Gastrocnemius medialis (tissue), 4 donors: ENCODE measurements around the gene TSR3.

Experiments
- POLR2A ChIP-seq, 2 donors: fragments of 450-650 bp; IDR thresholded peaks; one replicate each; pipeline ENCODE4 v1.6.1; 2017; ENCODE audit warnings: antibody characterized with exemption in 2 of 2, mild to moderate bottlenecking in 2 of 2, moderate library complexity in 2 of 2
- TF ChIP-seq, protein P1 (sequence below), 5 experiments: fragments of 450-650 bp in 3 of 5; fragments of 200-600 bp in 2 of 5; sonication (generic) in 2 of 5; IDR thresholded peaks in 4 of 5; conservative IDR thresholded peaks in 1 of 5; 1 replicate in 4 of 5; 2 replicates in 1 of 5; pipeline ENCODE4 v1.5.1; 2016 to 2019; ENCODE audit warnings: antibody characterized with exemption in 5 of 5, mild to moderate bottlenecking in 3 of 5, moderate library complexity in 3 of 5

DNA sequence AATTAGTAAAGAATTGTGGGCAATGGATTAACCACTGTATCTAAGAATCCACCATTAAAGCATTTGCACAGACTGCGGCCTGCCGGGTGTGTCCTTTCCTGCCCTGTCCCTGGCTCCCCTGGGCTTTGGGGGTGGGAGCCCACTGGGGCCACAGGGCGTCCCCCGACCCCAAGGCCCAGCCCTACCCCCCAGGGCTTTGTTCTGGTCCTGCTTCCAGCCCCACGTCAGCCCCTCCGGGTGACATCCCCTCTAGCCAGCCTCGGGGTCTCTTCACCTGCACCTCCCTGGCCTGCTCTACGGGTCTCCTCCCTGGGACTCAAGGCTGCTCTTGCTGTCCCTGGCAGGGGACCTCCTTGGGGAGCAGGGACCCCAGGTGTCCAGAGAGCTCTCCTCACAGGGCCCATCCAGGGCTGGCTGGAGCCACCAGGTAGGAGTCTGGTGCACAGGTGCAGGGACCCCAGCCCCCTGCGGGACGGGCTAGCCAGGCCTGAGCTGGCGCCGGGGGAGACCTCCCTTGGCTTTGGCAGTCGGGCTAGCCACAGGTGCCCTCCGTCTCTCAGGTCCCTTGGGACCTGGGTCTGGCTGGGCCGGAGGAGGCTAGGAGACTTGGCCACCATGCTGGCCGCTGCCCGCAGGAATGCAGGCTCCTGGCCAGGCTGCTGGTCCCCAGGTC is 24.6 kb downstream of the TSR3 start:
- TF ChIP-seq, protein P1, sequence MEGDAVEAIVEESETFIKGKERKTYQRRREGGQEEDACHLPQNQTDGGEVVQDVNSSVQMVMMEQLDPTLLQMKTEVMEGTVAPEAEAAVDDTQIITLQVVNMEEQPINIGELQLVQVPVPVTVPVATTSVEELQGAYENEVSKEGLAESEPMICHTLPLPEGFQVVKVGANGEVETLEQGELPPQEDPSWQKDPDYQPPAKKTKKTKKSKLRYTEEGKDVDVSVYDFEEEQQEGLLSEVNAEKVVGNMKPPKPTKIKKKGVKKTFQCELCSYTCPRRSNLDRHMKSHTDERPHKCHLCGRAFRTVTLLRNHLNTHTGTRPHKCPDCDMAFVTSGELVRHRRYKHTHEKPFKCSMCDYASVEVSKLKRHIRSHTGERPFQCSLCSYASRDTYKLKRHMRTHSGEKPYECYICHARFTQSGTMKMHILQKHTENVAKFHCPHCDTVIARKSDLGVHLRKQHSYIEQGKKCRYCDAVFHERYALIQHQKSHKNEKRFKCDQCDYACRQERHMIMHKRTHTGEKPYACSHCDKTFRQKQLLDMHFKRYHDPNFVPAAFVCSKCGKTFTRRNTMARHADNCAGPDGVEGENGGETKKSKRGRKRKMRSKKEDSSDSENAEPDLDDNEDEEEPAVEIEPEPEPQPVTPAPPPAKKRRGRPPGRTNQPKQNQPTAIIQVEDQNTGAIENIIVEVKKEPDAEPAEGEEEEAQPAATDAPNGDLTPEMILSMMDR (IDR thresholded peaks at IDR 0.05 in 4 of 5, conservative IDR thresholded peaks at IDR 0.05 in 1 of 5): no peak
- no peak for TF ChIP-seq POLR2A (IDR thresholded peaks at IDR 0.05)
